Lower lobe of right lung (tissue), 2 donors: Measurements from ENCODE around the gene DCHS1. TPM values are rescaled to one million over a fixed set of nuclear protein-coding genes. Genes with fewer than 3 reads are reported as not detected.

Experiments
- ATAC-seq, 2 donors: fragments of 200-7000 bp; cut with Tn5 transposase; one replicate each; pipeline ENCODE4 v1.9.1; 2020 to 2022; ENCODE audit warnings: mild to moderate bottlenecking in 2 of 2, moderate library complexity in 2 of 2
- DNase-seq: peaks from one replicate; pipeline ENCODE4 v3.0.0-alpha.2; 2020
- H3K27ac ChIP-seq: fragments of 200-600 bp; one replicate; pipeline ENCODE4 v1.8.0; 2022
- H3K27me3 ChIP-seq: fragments of 200-600 bp; one replicate; pipeline ENCODE4 v1.8.0; 2022; ENCODE audit warnings: low read depth
- H3K36me3 ChIP-seq: fragments of 200-600 bp; one replicate; pipeline ENCODE4 v1.8.0; 2022; ENCODE audit warnings: mild to moderate bottlenecking
- H3K4me1 ChIP-seq: fragments of 200-600 bp; one replicate; pipeline ENCODE4 v1.8.0; 2022
- H3K4me3 ChIP-seq: fragments of 200-600 bp; one replicate; pipeline ENCODE4 v1.8.0; 2022; ENCODE audit warnings: mild to moderate bottlenecking
- H3K9me3 ChIP-seq: fragments of 200-600 bp; one replicate; pipeline ENCODE4 v1.8.0; 2022
- CTCF ChIP-seq: fragments of 200-600 bp; IDR thresholded peaks from one replicate; pipeline ENCODE4 v1.8.0; 2022; ENCODE audit warnings: antibody characterized with exemption, mild to moderate bottlenecking
- intact Hi-C: fragments of 100-400 bp; cut with DNase I; formaldehyde crosslinking; loops from one replicate; pipeline ENCODE4 v1.11.0; 2022
- total RNA-seq: library from RNA; stranded (reverse); fragmentation: NEBNext Ultra II Directional; extraction: Animal tissue kit (Norgen Biotek cat#: 25700); gene quantifications from one replicate; pipeline ENCODE4 v1.2.1, GENCODE V29; 2021
- donor health status: DM: no; HTN: yes; CAD: no; lungs with severe emphysema.

DCHS1 gene
- total RNA-seq, 1 donor from 2014 or later, result 23.2 TPM

- no peak for TF ChIP-seq CTCF
- peaks cover 60% of the 10 kb centered on the region for H3K36me3 ChIP-seq
- no peak for ATAC-seq
- no peaks in the 10 kb centered on the region for H3K27me3 ChIP-seq
- H3K27ac ChIP-seq, result peak overlapping the region; percentile 97
- no peaks in the 10 kb centered on the region for H3K9me3 ChIP-seq
- peak; percentile 46 for DNase-seq
- peaks cover 58% of the 10 kb centered on the region for H3K4me1 ChIP-seq
- H3K4me3 ChIP-seq, result peak overlapping the region; percentile 81
- intact Hi-C loops, result no loop called here
Observed at GRCh38 chr11:6610591-6610990, 45.0 kb downstream of the DCHS1 start.

- DNase-seq (no peak), ATAC-seq (no peak)
- H3K4me1 ChIP-seq, result peaks cover 68% of the 10 kb centered on the region
Observed at GRCh38 chr11:6609502-6610015, 46.0 kb downstream of the DCHS1 start.

GRCh38 chr11:6608726-6609501 lies 46.7 kb downstream of the DCHS1 start:
- Histone ChIP-seq H3K27ac (no peak overlapping the region), H3K36me3 (peaks cover 43% of the 10 kb centered on the region), H3K4me1 (peaks cover 69% of the 10 kb centered on the region), H3K9me3 (no peaks in the 10 kb centered on the region), H3K4me3 (no peak overlapping the region), H3K27me3 (no peaks in the 10 kb centered on the region)
- ATAC-seq (no peak), DNase-seq (no peak)
- no peak for TF ChIP-seq CTCF
- intact Hi-C loops, result no loop called here

More at GRCh38 chr11:6609502-6610015, 46.0 kb downstream of the DCHS1 start:
- no peaks in the 10 kb centered on the region for H3K27me3 ChIP-seq
- H3K4me3 ChIP-seq, result no peak overlapping the region
- no peak for TF ChIP-seq CTCF
- H3K36me3 ChIP-seq, result peaks cover 50% of the 10 kb centered on the region
- H3K9me3 ChIP-seq, result no peaks in the 10 kb centered on the region
- intact Hi-C loops, result no loop called here
- H3K27ac ChIP-seq, result no peak overlapping the region

GRCh38 chr11:6608011-6608410 lies 47.6 kb downstream of the DCHS1 start:
- intact Hi-C loops, result no loop called here
- no peak overlapping the region for H3K4me3 ChIP-seq
- no peak for ATAC-seq

GRCh38 chr11:6607190-6607795 lies 48.3 kb downstream of the DCHS1 start:
- Histone ChIP-seq H3K36me3 (peaks cover 40% of the 10 kb centered on the region), H3K4me3 (peak overlapping the region; percentile 86), H3K27me3 (no peaks in the 10 kb centered on the region), H3K9me3 (no peaks in the 10 kb centered on the region), H3K4me1 (peaks cover 65% of the 10 kb centered on the region), H3K27ac (peak overlapping the region; percentile 56)
- intact Hi-C loops, result no loop called here
- ATAC-seq, result no peak
- DNase-seq, result no peak
- no peak for TF ChIP-seq CTCF

More at GRCh38 chr11:6608011-6608410, 47.6 kb downstream of the DCHS1 start:
- peaks cover 40% of the 10 kb centered on the region for H3K36me3 ChIP-seq
- no peaks in the 10 kb centered on the region for H3K27me3 ChIP-seq
- no peaks in the 10 kb centered on the region for H3K9me3 ChIP-seq
- peak overlapping the region; percentile 56 for H3K27ac ChIP-seq
- H3K4me1 ChIP-seq, result peaks cover 63% of the 10 kb centered on the region
- DNase-seq, result no peak
- TF ChIP-seq CTCF, result no peak
